WTC11 (cell line): ENCODE measurements around the gene SORCS2. TPM values are rescaled to one million over a fixed set of nuclear protein-coding genes. Genes with fewer than 3 reads are reported as not detected.

ENCODE experiments used
- ATAC-seq: fragments of 200-7000 bp; cut with Tn5 transposase; 2 replicates; pipeline ENCODE4 v1.10.0; 2021; ENCODE audit warnings: mild to moderate bottlenecking, moderate library complexity
- CTCF ChIA-PET: fragments of 300-600 bp; sonication (Branson Sonifier 250); formaldehyde crosslinking; loops from one replicate; lab custom pipeline; 2021; ENCODE audit warnings: antibody characterized with exemption; lab: Charles Lee
- POLR2A ChIA-PET: fragments of 350-600 bp; sonication (Branson Sonifier 250); formaldehyde crosslinking; loops from one replicate; lab custom pipeline; 2021; ENCODE audit warnings: antibody characterized with exemption; lab: Charles Lee
- DNase-seq: peaks from one replicate; pipeline ENCODE4 v3.0.0; 2021; ENCODE audit warnings: low spot score
- H3K27ac Mint-ChIP-seq: 2 replicates; pipeline ENCODE4 v1.8.0; 2021; ENCODE audit warnings: mixed read lengths
- H3K27me3 Mint-ChIP-seq: 2 replicates; pipeline ENCODE4 v1.8.0; 2021; ENCODE audit warnings: low read depth, mild to moderate bottlenecking, moderate library complexity, mixed read lengths
- H3K36me3 Mint-ChIP-seq: 2 replicates; pipeline ENCODE4 v1.8.0; 2021; ENCODE audit warnings: mixed read lengths
- H3K4me1 Mint-ChIP-seq: 2 replicates; pipeline ENCODE4 v1.8.0; 2022; ENCODE audit warnings: mixed read lengths
- H3K4me3 Mint-ChIP-seq: 2 replicates; pipeline ENCODE4 v1.8.0; 2021; ENCODE audit warnings: mild to moderate bottlenecking, moderate library complexity, mixed read lengths
- H3K9me3 Mint-ChIP-seq: 2 replicates; pipeline ENCODE4 v1.8.0; 2021; ENCODE audit warnings: mixed read lengths
- GABPB1 ChIP-seq: sonication (generic); formaldehyde crosslinking; IDR thresholded peaks from 2 replicates; pipeline ENCODE4 v1.8.1; 2023; ENCODE audit warnings: mild to moderate bottlenecking, missing genetic modification reagents
- MXD4 ChIP-seq: fragments of 250-450 bp; sonication (Bioruptor Pico); IDR thresholded peaks from 2 replicates; pipeline ENCODE4 v1.8.0; 2021; ENCODE audit warnings: mild to moderate bottlenecking, moderate library complexity, borderline replicate concordance
- NFYB ChIP-seq: sonication (generic); formaldehyde crosslinking; conservative IDR thresholded peaks from 2 replicates; pipeline ENCODE4 v1.8.0; 2022; ENCODE audit warnings: low read depth, missing genetic modification reagents
- PRRX2 ChIP-seq: fragments of 250-450 bp; sonication (Bioruptor Pico); IDR thresholded peaks from 2 replicates; pipeline ENCODE4 v1.8.0; 2021; ENCODE audit warnings: mild to moderate bottlenecking
- RORB ChIP-seq: fragments of 250-450 bp; sonication (Bioruptor Pico); IDR thresholded peaks from 2 replicates; pipeline ENCODE4 v1.9.0; 2021; ENCODE audit warnings: mild to moderate bottlenecking
- SMAD4 ChIP-seq: sonication (generic); formaldehyde crosslinking; IDR thresholded peaks from 2 replicates; pipeline ENCODE4 v1.8.0; 2022; ENCODE audit warnings: mild to moderate bottlenecking, missing genetic modification reagents
- TP53 ChIP-seq: sonication (generic); formaldehyde crosslinking; IDR thresholded peaks from 2 replicates; pipeline ENCODE4 v1.8.1; 2023; ENCODE audit warnings: mild to moderate bottlenecking, missing genetic modification reagents
- ZNF232 ChIP-seq: sonication (generic); formaldehyde crosslinking; IDR thresholded peaks from 2 replicates; pipeline ENCODE4 v1.8.0; 2022; ENCODE audit warnings: mild to moderate bottlenecking, missing genetic modification reagents
- total RNA-seq: library from RNA; stranded (reverse); gene quantifications from 3 replicates; pipeline ENCODE4 v1.2.3, GENCODE V29; 2021
- TF ChIP-seq, protein P1 (sequence below): sonication (generic); formaldehyde crosslinking; IDR thresholded peaks from 2 replicates; pipeline ENCODE4 v1.8.0; 2022; ENCODE audit warnings: mild to moderate bottlenecking, missing genetic modification reagents
- TF ChIP-seq, protein P2 (sequence below): fragments of 250-450 bp; sonication (Bioruptor Pico); conservative IDR thresholded peaks from 2 replicates; pipeline ENCODE4 v1.9.0; 2021; ENCODE audit warnings: mild to moderate bottlenecking
- TF ChIP-seq, protein P3 (sequence below): sonication (generic); formaldehyde crosslinking; IDR thresholded peaks from 2 replicates; pipeline ENCODE4 v1.8.1; 2022; ENCODE audit warnings: mild to moderate bottlenecking, missing genetic modification reagents, moderate library complexity, borderline replicate concordance
- TF ChIP-seq, protein P4 (sequence below): sonication (generic); formaldehyde crosslinking; IDR thresholded peaks from 2 replicates; pipeline ENCODE4 v1.8.0; 2022; ENCODE audit warnings: mild to moderate bottlenecking, missing genetic modification reagents

The SORCS2 gene
- total RNA-seq, 1 experiment from 2014 or later, result 6.6 TPM

- TF ChIP-seq, protein P1, sequence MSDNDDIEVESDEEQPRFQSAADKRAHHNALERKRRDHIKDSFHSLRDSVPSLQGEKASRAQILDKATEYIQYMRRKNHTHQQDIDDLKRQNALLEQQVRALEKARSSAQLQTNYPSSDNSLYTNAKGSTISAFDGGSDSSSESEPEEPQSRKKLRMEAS, result no peak
Observed at GRCh38 chr4:7622371-7622770, 430.0 kb downstream of the SORCS2 start (continued).

DNA sequence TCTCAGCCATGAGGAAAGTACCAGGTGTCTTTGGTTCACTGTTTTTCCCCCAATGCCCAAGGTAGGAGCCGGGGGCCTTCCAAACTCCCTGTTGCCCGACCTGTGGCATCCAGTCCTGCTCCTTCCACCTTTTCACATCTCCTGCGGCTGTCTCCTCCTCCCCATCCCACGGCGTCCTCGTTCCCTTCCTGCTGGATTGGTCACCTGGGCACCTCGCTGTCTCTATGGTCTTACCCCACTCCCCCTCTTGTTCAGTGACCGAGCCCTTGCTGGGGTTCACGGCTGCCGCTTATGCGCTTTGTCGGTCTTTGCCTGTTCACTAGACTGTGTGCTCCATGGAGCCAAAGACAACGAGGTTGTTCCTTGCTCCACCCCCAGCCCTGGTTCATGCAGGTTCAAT is 431.1 kb downstream of the SORCS2 start:
- H3K27me3 Mint-ChIP-seq, result no peaks in the 10 kb centered on the region
- no peaks in the 10 kb centered on the region for H3K9me3 Mint-ChIP-seq
- no peak overlapping the region for H3K4me3 Mint-ChIP-seq
- H3K27ac Mint-ChIP-seq, result no peak overlapping the region
- CTCF ChIA-PET, result no interaction called here
- H3K36me3 Mint-ChIP-seq, result no peaks in the 10 kb centered on the region
- POLR2A ChIA-PET, result no interaction called here
- no peak for TF ChIP-seq SMAD4 (CRISPR knock-in tag)
- TF ChIP-seq GABPB1 (CRISPR knock-in tag), result no peak
- DNase-seq (no peak), ATAC-seq (no peak)
- H3K4me1 Mint-ChIP-seq, result peaks cover 2% of the 10 kb centered on the region

- ATAC-seq (no peak), DNase-seq (no peak)
- ChIA-PET POLR2A (no interaction called here), CTCF (no interaction called here)
- Mint-ChIP-seq H3K4me3 (no peak overlapping the region), H3K27me3 (no peaks in the 10 kb centered on the region), H3K36me3 (peaks cover under 1% of the 10 kb centered on the region), H3K4me1 (peaks cover 3% of the 10 kb centered on the region), H3K9me3 (peaks cover under 1% of the 10 kb centered on the region), H3K27ac (no peak overlapping the region)
- TF ChIP-seq ZNF232 (CRISPR knock-in tag), result no peak
- TF ChIP-seq, protein P2, sequence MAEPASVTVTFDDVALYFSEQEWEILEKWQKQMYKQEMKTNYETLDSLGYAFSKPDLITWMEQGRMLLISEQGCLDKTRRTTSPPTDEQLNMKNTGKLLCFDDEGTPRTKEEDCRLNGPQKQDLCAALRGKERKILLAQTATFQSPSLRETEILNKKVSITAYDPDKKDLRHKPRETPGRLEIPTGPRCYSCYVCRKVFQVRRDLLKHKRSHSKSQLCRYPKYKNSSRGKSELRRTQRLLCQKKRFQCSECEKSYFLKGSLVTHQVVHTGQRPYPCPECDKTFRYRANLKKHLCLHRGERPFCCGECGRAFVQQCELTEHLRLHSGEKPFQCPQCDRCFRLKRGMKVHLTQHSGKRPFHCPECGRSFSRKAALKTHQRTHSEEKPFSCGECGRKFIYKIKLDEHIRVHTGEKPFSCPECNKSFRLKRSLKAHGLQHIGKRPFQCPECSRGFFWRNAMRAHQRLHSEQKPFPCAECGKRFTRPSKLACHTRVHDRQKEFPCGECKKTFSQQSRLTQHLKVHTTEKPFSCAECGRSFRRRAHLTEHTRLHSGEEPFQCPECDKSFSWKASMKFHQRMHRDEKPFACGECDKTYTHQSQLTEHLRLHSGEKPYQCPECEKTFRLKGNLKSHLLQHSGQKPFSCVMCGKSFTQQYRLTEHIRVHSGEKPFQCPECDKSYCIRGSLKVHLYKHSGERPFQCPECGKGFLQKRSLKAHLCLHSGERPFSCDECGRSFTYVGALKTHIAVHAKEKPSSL, result no peak
- no peak for TF ChIP-seq PRRX2 (CRISPR knock-in tag)
Observed at GRCh38 chr4:7624396-7624980, 432.1 kb downstream of the SORCS2 start.

DNA sequence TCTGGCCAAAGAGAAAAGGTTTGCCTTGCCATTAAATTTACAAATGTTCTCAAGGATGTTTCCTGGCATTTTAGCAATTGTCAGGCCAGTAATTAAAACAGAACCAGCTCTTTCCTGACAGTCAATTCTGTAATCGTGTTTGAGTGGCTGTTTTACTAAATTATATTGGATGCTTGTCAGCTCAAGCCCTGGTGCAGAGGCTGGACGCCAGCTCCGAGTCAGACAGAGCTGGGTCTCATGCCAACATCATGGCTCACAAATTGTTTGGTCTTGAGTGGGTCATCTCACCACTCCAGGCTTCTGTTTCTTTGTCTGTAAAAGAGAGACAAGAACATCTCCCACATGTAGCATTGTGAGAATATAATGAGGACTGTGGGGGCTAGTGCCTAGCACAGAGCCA is 432.7 kb downstream of the SORCS2 start:
- CTCF ChIA-PET, result no interaction called here
- POLR2A ChIA-PET, result no interaction called here
- ATAC-seq, result no peak
- peaks cover 7% of the 10 kb centered on the region for H3K9me3 Mint-ChIP-seq
- peaks cover 4% of the 10 kb centered on the region for H3K27me3 Mint-ChIP-seq
- no peak for DNase-seq
- no peak overlapping the region for H3K4me3 Mint-ChIP-seq
- H3K36me3 Mint-ChIP-seq, result peaks cover 7% of the 10 kb centered on the region
- no peak overlapping the region for H3K27ac Mint-ChIP-seq
- TF ChIP-seq RORB (CRISPR knock-in tag), result no peak
- TF ChIP-seq, protein P3, sequence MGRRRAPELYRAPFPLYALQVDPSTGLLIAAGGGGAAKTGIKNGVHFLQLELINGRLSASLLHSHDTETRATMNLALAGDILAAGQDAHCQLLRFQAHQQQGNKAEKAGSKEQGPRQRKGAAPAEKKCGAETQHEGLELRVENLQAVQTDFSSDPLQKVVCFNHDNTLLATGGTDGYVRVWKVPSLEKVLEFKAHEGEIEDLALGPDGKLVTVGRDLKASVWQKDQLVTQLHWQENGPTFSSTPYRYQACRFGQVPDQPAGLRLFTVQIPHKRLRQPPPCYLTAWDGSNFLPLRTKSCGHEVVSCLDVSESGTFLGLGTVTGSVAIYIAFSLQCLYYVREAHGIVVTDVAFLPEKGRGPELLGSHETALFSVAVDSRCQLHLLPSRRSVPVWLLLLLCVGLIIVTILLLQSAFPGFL (CRISPR knock-in tag), result no peak
- H3K4me1 Mint-ChIP-seq, result peaks cover 3% of the 10 kb centered on the region

DNA sequence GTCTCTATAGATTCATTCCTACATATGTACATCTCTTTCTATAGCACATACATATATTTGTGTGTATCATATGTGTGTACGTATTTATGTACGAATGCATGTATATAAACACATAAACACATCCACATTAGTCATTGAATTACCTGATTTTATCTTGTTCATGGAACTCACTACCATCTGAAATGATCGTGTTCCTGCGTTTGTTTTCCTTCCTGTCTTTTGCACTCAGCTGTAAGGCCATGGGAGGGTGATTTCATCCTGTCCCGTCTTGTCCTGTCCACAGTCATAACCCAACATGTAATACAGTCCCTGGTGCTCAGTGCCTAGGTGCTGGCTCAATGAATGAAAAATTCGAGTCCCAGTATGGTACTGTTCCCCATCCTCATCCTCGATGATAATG is 434.2 kb downstream of the SORCS2 start:
- DNase-seq (no peak), ATAC-seq (no peak)
- POLR2A ChIA-PET, result no interaction called here
- H3K27me3 Mint-ChIP-seq, result peaks cover 11% of the 10 kb centered on the region
- H3K36me3 Mint-ChIP-seq, result peaks cover 11% of the 10 kb centered on the region
- no peak overlapping the region for H3K4me3 Mint-ChIP-seq
- TF ChIP-seq NFYB, result no peak
- TF ChIP-seq, protein P4, sequence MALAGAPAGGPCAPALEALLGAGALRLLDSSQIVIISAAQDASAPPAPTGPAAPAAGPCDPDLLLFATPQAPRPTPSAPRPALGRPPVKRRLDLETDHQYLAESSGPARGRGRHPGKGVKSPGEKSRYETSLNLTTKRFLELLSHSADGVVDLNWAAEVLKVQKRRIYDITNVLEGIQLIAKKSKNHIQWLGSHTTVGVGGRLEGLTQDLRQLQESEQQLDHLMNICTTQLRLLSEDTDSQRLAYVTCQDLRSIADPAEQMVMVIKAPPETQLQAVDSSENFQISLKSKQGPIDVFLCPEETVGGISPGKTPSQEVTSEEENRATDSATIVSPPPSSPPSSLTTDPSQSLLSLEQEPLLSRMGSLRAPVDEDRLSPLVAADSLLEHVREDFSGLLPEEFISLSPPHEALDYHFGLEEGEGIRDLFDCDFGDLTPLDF (CRISPR knock-in tag), result no peak
- no peak for TF ChIP-seq MXD4 (CRISPR knock-in tag)
- no peak for TF ChIP-seq GABPB1 (CRISPR knock-in tag)
- no peak for TF ChIP-seq TP53 (CRISPR knock-in tag)
- H3K27ac Mint-ChIP-seq, result no peak overlapping the region
- CTCF ChIA-PET, result no interaction called here
- H3K9me3 Mint-ChIP-seq, result peaks cover 17% of the 10 kb centered on the region
- peaks cover 3% of the 10 kb centered on the region for H3K4me1 Mint-ChIP-seq
